Hepatocyte (in vitro differentiated cells): Measurements from ENCODE around the gene OTULINL. TPM values are rescaled to one million over a fixed set of nuclear protein-coding genes. Genes with fewer than 3 reads are reported as not detected.

Experiments used
- DNase-seq: peaks from one replicate; pipeline ENCODE4 v3.0.0-alpha.2; 2016; ENCODE audit warnings: low spot score
- H2AFZ ChIP-seq: fragments of 200-600 bp; sonication (generic); 2 replicates; pipeline ENCODE4 v1.6.0; 2016; ENCODE audit warnings: antibody characterized with exemption, mild to moderate bottlenecking
- H3K27ac ChIP-seq: fragments of 200-600 bp; sonication (generic); 2 replicates; pipeline ENCODE4 v1.5.1; 2016; ENCODE audit warnings: mild to moderate bottlenecking
- H3K27me3 ChIP-seq: fragments of 200-600 bp; sonication (generic); 2 replicates; pipeline ENCODE4 v1.6.1; 2016
- H3K36me3 ChIP-seq: fragments of 200-600 bp; sonication (generic); replicated peaks from 2 replicates; pipeline ENCODE4 v1.5.1; 2016; ENCODE audit warnings: low read depth; ENCODE audit not compliant: insufficient read depth
- H3K4me1 ChIP-seq: fragments of 200-600 bp; sonication (generic); 2 replicates; pipeline ENCODE4 v1.5.1; 2016; ENCODE audit warnings: mild to moderate bottlenecking, moderate library complexity; ENCODE audit not compliant: insufficient read depth
- H3K4me2 ChIP-seq: fragments of 200-600 bp; sonication (generic); 2 replicates; pipeline ENCODE4 v1.6.0; 2016
- H3K4me3 ChIP-seq: fragments of 200-600 bp; sonication (generic); 2 replicates; pipeline ENCODE4 v1.5.1; 2016; ENCODE audit warnings: mild to moderate bottlenecking
- H3K79me2 ChIP-seq: fragments of 200-600 bp; sonication (generic); 2 replicates; pipeline ENCODE4 v1.6.0; 2017; ENCODE audit warnings: mild to moderate bottlenecking
- H3K9me2 ChIP-seq: fragments of 200-600 bp; sonication (generic); replicated peaks from 2 replicates; pipeline ENCODE4 v1.6.0; 2017; ENCODE audit warnings: mild to moderate bottlenecking; ENCODE audit not compliant: insufficient read depth
- H3K9me3 ChIP-seq: fragments of 200-600 bp; sonication (generic); 2 replicates; pipeline ENCODE4 v1.5.1; 2016; ENCODE audit warnings: low read depth, mild to moderate bottlenecking
- H4K20me1 ChIP-seq: fragments of 200-600 bp; sonication (generic); 2 replicates; pipeline ENCODE4 v1.6.0; 2016; ENCODE audit warnings: mild to moderate bottlenecking; ENCODE audit not compliant: insufficient read depth, poor library complexity, severe bottlenecking
- EZH2 ChIP-seq: fragments of 200-600 bp; sonication (generic); IDR thresholded peaks from 2 replicates; pipeline ENCODE4 v1.6.1; 2016; ENCODE audit warnings: antibody characterized with exemption, mild to moderate bottlenecking, borderline replicate concordance
- EZH2phosphoT487 ChIP-seq: fragments of 200-600 bp; sonication (generic); IDR thresholded peaks from one replicate; pipeline ENCODE4 v1.6.1; 2018; ENCODE audit warnings: antibody characterized with exemption, mild to moderate bottlenecking, low read depth, moderate library complexity; ENCODE audit not compliant: unreplicated experiment, severe bottlenecking
- WGBS: methylation state at CpG from one replicate; pipeline ENCODE4 v1.1.6; 2016; ENCODE audit warnings: low lambda C conversion rate; ENCODE audit errors: missing lambda C conversion rate; 5-methylcytosine and 5-hydroxymethylcytosine counted together
- polyA plus RNA-seq: library from polyadenylated mRNA; unstranded; fragments of >200 nt; fragmentation: Nextera tagmentation; extraction: Ambion mirVana; gene quantifications from 2 replicates; pipeline ENCODE4 v1.2.1, GENCODE V29; 2016
- total RNA-seq: library from RNA; depleted of rRNA; stranded (reverse); fragments of >200 nt; gene quantifications from 2 replicates; pipeline ENCODE4 v1.2.3, GENCODE V29; 2014
- TF ChIP-seq, protein P1 (sequence below): fragments of 200-600 bp; sonication (generic); IDR thresholded peaks from 2 replicates; pipeline ENCODE4 v1.5.1; 2016; ENCODE audit warnings: antibody characterized with exemption, mild to moderate bottlenecking; ENCODE audit not compliant: poor library complexity

Gene OTULINL
- total and polyA plus RNA-seq, 2 experiments from 2014 or later: 25.4 to 35.4 TPM

DNA sequence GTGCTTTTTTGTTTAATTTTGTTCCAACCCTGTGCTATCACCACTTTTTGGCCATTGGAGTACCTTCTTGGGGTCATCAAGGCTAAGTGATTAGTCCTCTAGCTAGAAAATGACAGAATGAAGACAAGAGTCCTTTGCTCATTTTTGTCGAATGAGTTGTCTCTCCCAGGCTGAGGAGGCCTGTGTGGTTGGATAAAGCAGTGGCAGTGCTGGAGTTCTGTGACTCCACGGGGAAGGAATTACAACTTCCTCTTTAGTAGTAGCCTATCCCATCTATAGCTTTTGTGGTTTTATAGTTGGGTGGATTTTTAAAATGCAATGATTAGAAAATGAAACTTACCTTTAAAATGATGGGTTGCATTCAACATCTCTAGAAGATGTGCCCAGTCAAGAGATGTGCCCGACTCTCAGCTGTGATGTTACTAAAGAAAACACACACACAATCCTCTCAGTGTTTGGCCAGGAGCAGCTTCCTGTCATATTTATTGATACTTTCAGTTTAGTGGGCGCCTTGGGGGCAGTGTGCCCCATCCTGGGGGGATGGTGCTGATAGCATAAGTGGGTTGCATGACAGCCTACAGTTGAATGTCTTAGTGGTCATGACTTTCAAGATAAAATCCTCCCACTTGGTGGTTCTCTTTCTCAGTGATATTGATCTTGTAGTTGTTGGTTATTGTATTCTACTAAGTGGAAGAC lies 11.9 kb downstream of the OTULINL start:
- Histone ChIP-seq H3K36me3 (no peaks in the 10 kb centered on the region), H3K4me2 (no peak overlapping the region), H3K79me2 (peaks cover 46% of the 10 kb centered on the region), H3K27me3 (no peaks in the 10 kb centered on the region), H3K9me2 (no peaks in the 10 kb centered on the region), H3K4me1 (peaks cover 10% of the 10 kb centered on the region), H3K4me3 (no peak overlapping the region), H2AFZ (no peak overlapping the region), H3K27ac (no peak overlapping the region), H4K20me1 (no peaks in the 10 kb centered on the region), H3K9me3 (no peaks in the 10 kb centered on the region)
- no peak for DNase-seq
- TF ChIP-seq, protein P1, sequence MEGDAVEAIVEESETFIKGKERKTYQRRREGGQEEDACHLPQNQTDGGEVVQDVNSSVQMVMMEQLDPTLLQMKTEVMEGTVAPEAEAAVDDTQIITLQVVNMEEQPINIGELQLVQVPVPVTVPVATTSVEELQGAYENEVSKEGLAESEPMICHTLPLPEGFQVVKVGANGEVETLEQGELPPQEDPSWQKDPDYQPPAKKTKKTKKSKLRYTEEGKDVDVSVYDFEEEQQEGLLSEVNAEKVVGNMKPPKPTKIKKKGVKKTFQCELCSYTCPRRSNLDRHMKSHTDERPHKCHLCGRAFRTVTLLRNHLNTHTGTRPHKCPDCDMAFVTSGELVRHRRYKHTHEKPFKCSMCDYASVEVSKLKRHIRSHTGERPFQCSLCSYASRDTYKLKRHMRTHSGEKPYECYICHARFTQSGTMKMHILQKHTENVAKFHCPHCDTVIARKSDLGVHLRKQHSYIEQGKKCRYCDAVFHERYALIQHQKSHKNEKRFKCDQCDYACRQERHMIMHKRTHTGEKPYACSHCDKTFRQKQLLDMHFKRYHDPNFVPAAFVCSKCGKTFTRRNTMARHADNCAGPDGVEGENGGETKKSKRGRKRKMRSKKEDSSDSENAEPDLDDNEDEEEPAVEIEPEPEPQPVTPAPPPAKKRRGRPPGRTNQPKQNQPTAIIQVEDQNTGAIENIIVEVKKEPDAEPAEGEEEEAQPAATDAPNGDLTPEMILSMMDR: no peak
- no peak for TF ChIP-seq EZH2
- TF ChIP-seq EZH2phosphoT487: no peak
- 82% methylated on average over 4 of the region's 4 CpGs for WGBS

DNA sequence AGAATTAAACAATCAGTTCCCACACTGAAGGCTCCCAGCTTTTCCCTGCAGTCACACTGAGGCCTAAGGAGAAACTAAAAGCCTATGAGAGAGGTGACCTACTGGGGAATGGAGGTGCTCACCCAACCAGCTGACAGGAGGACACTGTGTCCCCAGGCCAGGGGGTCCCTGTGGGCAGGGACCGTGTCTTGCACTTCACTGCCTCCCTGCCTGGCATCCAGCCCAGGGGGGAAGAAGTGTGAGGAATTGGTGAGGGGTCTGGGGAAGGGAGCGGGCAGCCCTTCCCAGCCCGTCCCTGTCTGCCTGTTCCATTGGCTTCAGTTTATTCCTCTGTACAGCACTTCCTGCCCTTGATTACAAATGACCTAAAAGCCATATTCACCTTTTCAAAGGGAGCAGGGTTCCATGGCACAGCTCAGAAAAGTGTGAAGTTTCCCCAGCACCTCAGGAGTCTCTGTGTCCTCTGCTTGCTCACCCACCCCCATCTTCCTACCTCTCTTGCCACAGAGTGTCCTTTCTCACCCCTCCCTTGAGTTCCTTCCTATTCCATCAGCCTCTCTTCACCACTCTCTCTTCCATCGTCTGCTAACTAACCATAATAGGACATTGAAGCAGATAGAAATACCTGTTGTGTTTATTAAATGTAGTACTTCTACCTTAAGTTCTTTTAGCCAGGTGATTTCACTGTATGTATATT lies 12.9 kb downstream of the OTULINL start:
- Histone ChIP-seq H4K20me1 (no peaks in the 10 kb centered on the region), H3K27ac (peak overlapping the region; percentile 80), H2AFZ (no peak overlapping the region), H3K36me3 (no peaks in the 10 kb centered on the region), H3K27me3 (no peaks in the 10 kb centered on the region), H3K9me2 (no peaks in the 10 kb centered on the region), H3K79me2 (peaks cover 46% of the 10 kb centered on the region), H3K4me1 (peaks cover 6% of the 10 kb centered on the region), H3K4me3 (no peak overlapping the region), H3K4me2 (no peak overlapping the region), H3K9me3 (no peaks in the 10 kb centered on the region)
- no peak for DNase-seq
- TF ChIP-seq EZH2phosphoT487: no peak
- TF ChIP-seq, protein P1: no peak
- 83% methylated on average over 4 of the region's 4 CpGs for WGBS

GRCh38 chr5:14595189-14595588 lies 13.6 kb downstream of the OTULINL start:
- peak overlapping the region; percentile 80 for H3K27ac ChIP-seq
- peaks cover 42% of the 10 kb centered on the region for H3K79me2 ChIP-seq
- peaks cover 6% of the 10 kb centered on the region for H3K4me1 ChIP-seq
- H3K9me2 ChIP-seq: no peaks in the 10 kb centered on the region
- TF ChIP-seq, protein P1: no peak
- TF ChIP-seq EZH2phosphoT487 (no peak), EZH2 (no peak)
- H3K4me2 ChIP-seq: peak overlapping the region; percentile 6
- DNase-seq: peak; percentile 34
- no peaks in the 10 kb centered on the region for H3K36me3 ChIP-seq
- no peak overlapping the region for H3K4me3 ChIP-seq
- H4K20me1 ChIP-seq: no peaks in the 10 kb centered on the region
- no peaks in the 10 kb centered on the region for H3K9me3 ChIP-seq
- H2AFZ ChIP-seq: no peak overlapping the region
- no peaks in the 10 kb centered on the region for H3K27me3 ChIP-seq
- 49% methylated on average over 3 of the region's 3 CpGs for WGBS
